Erythroblast (primary cell): ENCODE measurements around the gene TOX2.

ENCODE experiments used
- GATA1 ChIP-seq: IDR thresholded peaks from 2 replicates; pipeline ENCODE4 v1.6.1; 2011; ENCODE audit warnings: low read depth, mild to moderate bottlenecking, control low read depth, low read length, moderate library complexity
- POLR2A ChIP-seq: IDR thresholded peaks from 2 replicates; pipeline ENCODE4 v1.6.1; 2011; ENCODE audit warnings: mild to moderate bottlenecking, low read length

- TF ChIP-seq POLR2A (no peak), GATA1 (no peak)
These were observed 27.5 kb downstream of the TOX2 start for GRCh38 chr20:43942201-43942590.
